HFF-Myc (cell line): ENCODE results near the gene SLC6A17.

ENCODE experiments used
- DNase-seq: peaks from one replicate; pipeline ENCODE4 v3.0.0-alpha.2; 2011; ENCODE audit warnings: low read depth; ENCODE audit errors: extremely low read depth
- H3K4me3 ChIP-seq: replicated peaks from 2 replicates; pipeline ENCODE4 v1.5.1; 2011; ENCODE audit warnings: low read depth, mild to moderate bottlenecking, control low read depth, low read length
- TF ChIP-seq, protein P1 (sequence below): IDR thresholded peaks from 2 replicates; pipeline ENCODE4 v1.5.1; 2012; ENCODE audit warnings: mild to moderate bottlenecking, low read depth, low read length, control low read depth; ENCODE audit errors: missing control alignments

Gene SLC6A17

DNA sequence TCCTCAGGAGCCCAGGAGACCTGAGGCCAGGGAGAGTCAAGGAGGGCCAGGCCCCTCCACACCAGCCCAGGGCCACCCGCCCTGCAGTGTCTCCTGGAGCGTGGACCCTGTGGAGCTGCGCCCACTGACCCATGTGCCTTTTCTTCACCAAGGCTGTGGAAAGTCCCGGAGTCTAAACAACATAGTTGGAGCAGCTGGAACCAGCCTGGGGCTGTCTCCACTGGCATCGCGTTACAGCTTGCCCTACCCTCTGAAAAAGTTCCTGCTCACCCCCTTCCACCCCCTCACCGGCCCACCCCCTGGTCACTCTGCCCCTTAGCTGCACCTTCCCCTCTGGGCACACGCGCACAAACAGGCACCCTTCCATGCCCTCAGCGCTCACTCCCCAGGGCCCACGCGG lies 78.1 kb downstream of the SLC6A17 start:
- DNase-seq = no peak
- TF ChIP-seq, protein P1, sequence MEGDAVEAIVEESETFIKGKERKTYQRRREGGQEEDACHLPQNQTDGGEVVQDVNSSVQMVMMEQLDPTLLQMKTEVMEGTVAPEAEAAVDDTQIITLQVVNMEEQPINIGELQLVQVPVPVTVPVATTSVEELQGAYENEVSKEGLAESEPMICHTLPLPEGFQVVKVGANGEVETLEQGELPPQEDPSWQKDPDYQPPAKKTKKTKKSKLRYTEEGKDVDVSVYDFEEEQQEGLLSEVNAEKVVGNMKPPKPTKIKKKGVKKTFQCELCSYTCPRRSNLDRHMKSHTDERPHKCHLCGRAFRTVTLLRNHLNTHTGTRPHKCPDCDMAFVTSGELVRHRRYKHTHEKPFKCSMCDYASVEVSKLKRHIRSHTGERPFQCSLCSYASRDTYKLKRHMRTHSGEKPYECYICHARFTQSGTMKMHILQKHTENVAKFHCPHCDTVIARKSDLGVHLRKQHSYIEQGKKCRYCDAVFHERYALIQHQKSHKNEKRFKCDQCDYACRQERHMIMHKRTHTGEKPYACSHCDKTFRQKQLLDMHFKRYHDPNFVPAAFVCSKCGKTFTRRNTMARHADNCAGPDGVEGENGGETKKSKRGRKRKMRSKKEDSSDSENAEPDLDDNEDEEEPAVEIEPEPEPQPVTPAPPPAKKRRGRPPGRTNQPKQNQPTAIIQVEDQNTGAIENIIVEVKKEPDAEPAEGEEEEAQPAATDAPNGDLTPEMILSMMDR = no peak
- no peak overlapping the region for H3K4me3 ChIP-seq

- H3K4me3 ChIP-seq = no peak overlapping the region
- TF ChIP-seq, protein P1 = no peak
- DNase-seq = no peak
These were observed 78.6 kb downstream of the SLC6A17 start for GRCh38 chr1:110228869-110229268.

- TF ChIP-seq, protein P1 = no peak
- no peak for DNase-seq
- H3K4me3 ChIP-seq = no peak overlapping the region
These were observed 79.2 kb downstream of the SLC6A17 start for GRCh38 chr1:110229348-110230001.

DNA sequence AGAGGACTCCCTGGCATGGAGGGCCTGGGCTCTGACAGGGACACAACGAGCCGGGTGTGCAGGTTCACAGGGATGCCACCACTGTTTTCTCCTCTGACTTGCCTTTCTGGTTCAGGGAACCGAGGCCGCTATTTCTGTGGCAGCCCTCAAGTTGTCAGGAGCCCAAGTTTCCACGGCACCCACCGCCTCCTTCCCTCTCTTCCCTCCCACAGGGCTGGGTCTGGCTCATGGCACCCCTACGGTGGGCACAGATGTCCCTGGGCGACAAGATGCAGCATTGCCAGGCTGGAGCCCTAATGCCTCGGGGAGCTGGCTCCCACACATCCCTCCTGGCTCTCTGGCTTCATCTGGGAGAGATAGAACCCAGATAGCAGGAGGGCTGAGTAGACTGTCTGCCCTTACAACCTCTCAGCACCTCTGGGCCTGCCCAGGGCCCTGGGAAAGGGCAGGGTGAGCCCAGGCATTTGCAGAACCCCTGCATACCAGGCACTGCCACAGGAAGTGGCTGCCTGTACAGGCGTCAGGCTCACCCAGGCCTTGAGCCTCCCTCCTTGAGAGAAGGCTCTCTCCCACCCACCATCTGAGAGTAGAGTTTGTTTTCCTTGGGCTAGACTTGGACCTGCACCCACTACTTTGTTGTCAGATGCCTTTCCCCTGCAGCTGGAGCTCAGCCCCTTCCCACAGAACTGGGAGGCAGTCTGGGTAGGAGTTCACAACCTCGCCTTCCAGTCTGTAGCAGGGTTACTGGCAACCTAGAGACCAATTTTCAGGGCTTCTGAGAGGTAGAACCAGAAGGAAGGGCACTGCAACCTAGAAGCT lies 80.3 kb downstream of the SLC6A17 start:
- no peak overlapping the region for H3K4me3 ChIP-seq
- TF ChIP-seq, protein P1 = no peak
- no peak for DNase-seq

DNA sequence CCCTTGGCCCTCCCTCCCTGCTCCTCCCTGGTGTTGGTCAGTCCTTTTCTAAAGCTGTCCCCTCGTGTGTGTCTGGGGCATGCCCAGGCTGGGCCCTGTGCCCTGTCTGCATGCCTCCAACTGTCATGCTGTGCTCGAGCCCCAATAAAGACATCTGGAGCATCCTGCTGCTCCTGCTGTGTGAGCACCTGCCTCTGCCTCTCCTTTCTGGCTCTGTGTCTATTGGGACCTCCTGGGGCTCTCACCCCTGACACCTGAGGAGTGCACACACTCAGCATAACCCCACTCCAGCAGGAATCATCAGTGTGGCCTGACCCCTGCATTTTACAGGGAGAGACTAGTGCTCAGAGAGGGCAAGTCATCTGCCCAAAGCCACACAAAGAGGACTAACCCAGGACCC lies 83.6 kb downstream of the SLC6A17 start:
- DNase-seq = no peak

DNA sequence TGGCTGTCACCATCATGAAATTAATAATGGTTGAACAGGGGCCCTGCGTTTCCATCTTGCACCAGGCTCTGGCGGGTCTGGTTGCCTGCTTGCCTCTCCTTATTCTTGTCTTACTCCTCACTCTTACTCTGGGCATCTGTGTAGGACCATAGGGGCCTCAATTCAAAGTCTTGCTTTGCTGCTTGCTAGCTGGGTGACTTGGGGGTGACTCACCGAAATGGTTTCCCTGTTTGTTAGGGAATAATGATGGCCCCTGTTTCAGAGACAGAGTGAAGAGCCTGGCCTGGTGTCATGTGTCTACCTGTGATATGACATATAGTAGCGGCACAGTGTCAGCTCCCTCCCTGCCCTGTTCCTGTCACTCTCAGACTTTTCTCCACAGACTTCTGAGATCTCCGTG lies 84.4 kb downstream of the SLC6A17 start:
- H3K4me3 ChIP-seq = no peak overlapping the region
- TF ChIP-seq, protein P1 = no peak
- no peak for DNase-seq

More for the DNA sequence above, 83.6 kb downstream of the SLC6A17 start:
- TF ChIP-seq, protein P1 = no peak
- no peak overlapping the region for H3K4me3 ChIP-seq
